ENCODE data around the gene KLKB1. TPM values are rescaled to one million over a fixed set of nuclear protein-coding genes. Genes with fewer than 3 reads are reported as not detected.

KLKB1 gene
- total and polyA plus RNA-seq, 7 experiments from 2014 or later: 0.25 to 1.9 (median 1.3) TPM

DNA sequence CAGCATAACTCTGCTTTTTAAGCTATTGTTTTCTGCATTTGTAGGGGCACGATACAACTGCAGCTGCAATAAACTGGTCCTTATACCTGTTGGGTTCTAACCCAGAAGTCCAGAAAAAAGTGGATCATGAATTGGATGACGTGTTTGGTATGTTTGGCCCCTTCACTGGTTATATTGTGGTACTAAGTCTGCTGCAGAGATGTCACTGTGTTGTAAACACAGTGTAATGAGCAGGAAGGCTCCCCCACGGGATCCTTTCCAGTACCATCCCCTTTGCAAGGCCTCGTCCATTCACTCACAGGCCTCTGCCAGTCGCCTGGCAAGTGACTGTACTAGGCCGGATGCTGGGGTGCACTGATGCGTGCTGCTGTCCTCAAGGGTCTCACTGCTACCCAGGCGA, 22.2 kb upstream of the KLKB1 start:
- peak overlapping the region in 2 of 10 donors; percentile 38 to 83 for H3K4me3 Mint-ChIP-seq
- peaks cover 0 to 10% (median 3%) of the 10 kb centered on the region in 11 donors for H3K9me3 Mint-ChIP-seq
- H3K27ac Mint-ChIP-seq: peak overlapping the region in 2 of 9 donors; percentile 94 to 97
- H3K27me3 Mint-ChIP-seq: no peaks in the 10 kb centered on the region
- peaks cover 7 to 29% (median 23%) of the 10 kb centered on the region in 5 donors for H3K36me3 Mint-ChIP-seq
- H3K9me3 ChIP-seq (ENCODE audit: control insufficient read depth in 2 of 3, low read length in 3 of 3): no peaks in the 10 kb centered on the region
- H3K4me1 ChIP-seq (ENCODE audit: control insufficient read depth in 2 of 2, insufficient read depth in 2 of 2, low read length in 2 of 2): no peaks in the 10 kb centered on the region
- ChIA-PET POLR2A (interaction anchor here (6.8 kb wide), 1 partner anchor 13 kb away, joined by 189 read pairs; the partner anchor contains the start of gene CYP4V2), CTCF (no interaction called here)
- H3K27ac ChIP-seq (ENCODE audit: low read depth, low read length): peak overlapping the region; percentile 73
- H3K4me3 ChIP-seq (ENCODE audit: low read length): peak overlapping the region; percentile 12
- intact Hi-C loops (cut with micrococcal nuclease): no loop called here
- peaks cover 3 to 43% (median 14%) of the 10 kb centered on the region in 7 donors for H3K4me1 Mint-ChIP-seq
- ATAC-seq (no peak), DNase-seq (no peak)
- H3K27me3 ChIP-seq (ENCODE audit: control insufficient read depth in 2 of 2, insufficient read depth in 2 of 2, low read length in 2 of 2): no peaks in the 10 kb centered on the region
- peaks cover 0 to 18% (median 0%) of the 10 kb centered on the region in 3 experiments for H3K36me3 ChIP-seq (ENCODE audit: control insufficient read depth in 2 of 3, insufficient read depth in 3 of 3, low read length in 3 of 3)

DNA sequence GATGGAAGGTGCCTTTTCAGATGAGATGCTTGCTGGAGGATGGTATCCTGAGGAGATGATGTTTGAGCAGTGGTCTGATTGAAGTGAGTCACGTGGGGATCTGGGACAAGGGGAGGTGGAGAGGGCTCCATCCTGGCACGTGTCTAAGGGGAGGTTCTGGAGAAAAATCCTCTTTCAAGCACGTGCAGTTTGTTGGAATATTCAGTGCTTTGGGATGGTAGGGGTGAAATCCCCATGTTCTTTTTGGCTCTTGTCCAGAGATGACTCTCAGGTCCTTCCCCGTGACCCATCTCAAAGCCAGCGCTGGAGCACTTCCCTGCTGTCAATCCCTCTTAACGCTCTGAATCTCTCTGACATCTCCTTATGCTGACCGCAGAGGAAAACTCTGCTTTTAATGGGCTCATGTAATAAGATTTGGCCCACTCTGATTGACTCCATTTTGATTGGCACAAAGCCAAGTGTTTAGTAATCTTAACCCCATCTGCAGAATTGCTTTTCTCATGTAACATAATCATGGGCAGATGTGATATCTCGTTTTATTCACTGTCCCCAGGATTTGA, 10.8 kb upstream of the KLKB1 start:
- H3K4me3 Mint-ChIP-seq: no peak overlapping the region
- ChIA-PET CTCF (no interaction called here), POLR2A (no interaction called here)
- H3K27ac Mint-ChIP-seq: no peak overlapping the region
- intact Hi-C loops (cut with micrococcal nuclease): no loop called here
- peaks cover 0 to 4% (median 0%) of the 10 kb centered on the region in 3 experiments for H3K36me3 ChIP-seq (ENCODE audit: control insufficient read depth in 2 of 3, insufficient read depth in 3 of 3, low read length in 3 of 3)
- no peaks in the 10 kb centered on the region for H3K4me1 ChIP-seq (ENCODE audit: control insufficient read depth in 2 of 2, insufficient read depth in 2 of 2, low read length in 2 of 2)
- H3K9me3 Mint-ChIP-seq: peaks cover 0 to 4% (median 0%) of the 10 kb centered on the region in 11 donors
- H3K4me1 Mint-ChIP-seq: no peaks in the 10 kb centered on the region
- H3K4me3 ChIP-seq (ENCODE audit: low read length): no peak overlapping the region
- peaks cover 0 to 4% (median 0%) of the 10 kb centered on the region in 5 donors for H3K27me3 Mint-ChIP-seq
- DNase-seq: no peak
- H3K9me3 ChIP-seq (ENCODE audit: control insufficient read depth in 2 of 3, low read length in 3 of 3): no peaks in the 10 kb centered on the region
- no peak overlapping the region for H3K27ac ChIP-seq (ENCODE audit: low read depth, low read length)
- no peaks in the 10 kb centered on the region for H3K27me3 ChIP-seq (ENCODE audit: control insufficient read depth in 2 of 2, insufficient read depth in 2 of 2, low read length in 2 of 2)
- ATAC-seq: no peak
- H3K36me3 Mint-ChIP-seq: peaks cover 0 to 23% (median 16%) of the 10 kb centered on the region in 5 donors

DNA sequence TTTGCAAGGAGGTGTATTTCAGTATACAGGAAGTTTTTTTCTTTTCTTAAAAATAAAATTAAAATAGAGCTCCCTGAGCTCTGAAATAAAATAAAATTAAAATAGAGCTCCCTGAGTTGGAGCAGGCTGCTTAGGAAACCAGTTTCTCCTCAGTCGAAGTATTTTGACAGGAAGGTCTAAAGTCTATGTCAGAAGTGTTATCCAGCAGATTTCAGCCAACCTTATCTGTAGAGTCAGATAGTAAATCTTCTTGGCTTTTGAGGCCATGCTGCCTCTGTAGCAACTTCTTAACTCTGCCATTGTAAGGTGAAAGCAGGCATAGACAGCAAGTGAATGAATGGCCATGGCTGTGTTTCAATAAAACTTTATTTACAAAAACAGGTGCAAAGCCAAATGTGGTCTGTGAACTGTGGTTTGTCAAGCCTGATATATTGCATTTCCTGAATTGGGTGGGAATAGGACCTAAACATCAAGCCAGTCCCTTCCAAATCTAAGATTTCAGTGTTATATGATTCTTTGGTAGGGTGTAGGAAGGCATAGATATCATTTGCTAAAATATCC, 9.5 kb upstream of the KLKB1 start:
- intact Hi-C loops (cut with micrococcal nuclease): no loop called here
- H3K4me1 Mint-ChIP-seq: peaks cover 0 to 4% (median 0%) of the 10 kb centered on the region in 7 donors

DNA sequence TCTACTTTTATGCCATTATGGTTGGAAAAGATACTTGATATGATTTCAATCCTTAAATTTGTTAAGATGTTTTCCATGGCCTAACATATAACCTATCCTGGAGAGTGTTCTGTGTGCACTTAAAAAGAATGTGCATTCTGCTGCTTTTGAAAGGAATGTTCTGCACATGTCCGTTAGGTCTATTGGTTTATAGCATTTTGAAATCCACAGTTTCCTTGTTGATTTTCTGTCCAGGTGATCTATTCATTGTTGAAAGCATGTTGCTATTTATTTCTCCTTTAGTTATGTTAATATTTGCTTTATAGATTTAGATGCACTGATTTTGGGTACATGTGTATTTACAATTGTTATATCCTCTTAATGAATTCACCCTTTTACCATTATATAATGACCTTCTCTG, 5.7 kb upstream of the KLKB1 start:
- intact Hi-C loops (cut with micrococcal nuclease): no loop called here
- Histone ChIP-seq H3K27me3 (ENCODE audit: control insufficient read depth in 2 of 2, insufficient read depth in 2 of 2, low read length in 2 of 2) (no peaks in the 10 kb centered on the region), H3K4me3 (ENCODE audit: low read length) (no peak overlapping the region), H3K27ac (ENCODE audit: low read depth, low read length) (no peak overlapping the region), H3K4me1 (ENCODE audit: control insufficient read depth in 2 of 2, insufficient read depth in 2 of 2, low read length in 2 of 2) (no peaks in the 10 kb centered on the region), H3K9me3 (ENCODE audit: control insufficient read depth in 2 of 3, low read length in 3 of 3) (peaks cover 0 to 5% (median 0%) of the 10 kb centered on the region in 3 experiments), H3K36me3 (ENCODE audit: control insufficient read depth in 2 of 3, insufficient read depth in 3 of 3, low read length in 3 of 3) (peaks cover 0 to 3% (median 0%) of the 10 kb centered on the region in 3 experiments)
- CTCF ChIA-PET: no interaction called here
- POLR2A ChIA-PET: no interaction called here
- Mint-ChIP-seq H3K4me3 (no peak overlapping the region), H3K4me1 (peaks cover 0 to 4% (median 0%) of the 10 kb centered on the region in 7 donors), H3K27me3 (peaks cover 0 to 5% (median 0%) of the 10 kb centered on the region in 5 donors), H3K9me3 (peaks cover 0 to 32% (median 16%) of the 10 kb centered on the region in 11 donors), H3K36me3 (peaks cover 3 to 38% (median 30%) of the 10 kb centered on the region in 5 donors), H3K27ac (no peak overlapping the region)
- ATAC-seq (no peak), DNase-seq (no peak)

More for the DNA sequence above, 9.5 kb upstream of the KLKB1 start:
- no peaks in the 10 kb centered on the region for H3K4me1 ChIP-seq (ENCODE audit: control insufficient read depth in 2 of 2, insufficient read depth in 2 of 2, low read length in 2 of 2)
- no peaks in the 10 kb centered on the region for H3K9me3 ChIP-seq (ENCODE audit: control insufficient read depth in 2 of 3, low read length in 3 of 3)
- no peak overlapping the region for H3K27ac ChIP-seq (ENCODE audit: low read depth, low read length)
- DNase-seq (no peak), ATAC-seq (no peak)
- Mint-ChIP-seq H3K9me3 (peaks cover 0 to 14% (median under 1%) of the 10 kb centered on the region in 11 donors), H3K27me3 (peaks cover 0 to 4% (median 0%) of the 10 kb centered on the region in 5 donors), H3K36me3 (peaks cover 0 to 19% (median 10%) of the 10 kb centered on the region in 5 donors), H3K27ac (no peak overlapping the region), H3K4me3 (no peak overlapping the region)
- ChIA-PET CTCF (no interaction called here), POLR2A (no interaction called here)
- H3K4me3 ChIP-seq (ENCODE audit: low read length): no peak overlapping the region
- H3K36me3 ChIP-seq (ENCODE audit: control insufficient read depth in 2 of 3, insufficient read depth in 3 of 3, low read length in 3 of 3): no peaks in the 10 kb centered on the region
- no peaks in the 10 kb centered on the region for H3K27me3 ChIP-seq (ENCODE audit: control insufficient read depth in 2 of 2, insufficient read depth in 2 of 2, low read length in 2 of 2)

DNA sequence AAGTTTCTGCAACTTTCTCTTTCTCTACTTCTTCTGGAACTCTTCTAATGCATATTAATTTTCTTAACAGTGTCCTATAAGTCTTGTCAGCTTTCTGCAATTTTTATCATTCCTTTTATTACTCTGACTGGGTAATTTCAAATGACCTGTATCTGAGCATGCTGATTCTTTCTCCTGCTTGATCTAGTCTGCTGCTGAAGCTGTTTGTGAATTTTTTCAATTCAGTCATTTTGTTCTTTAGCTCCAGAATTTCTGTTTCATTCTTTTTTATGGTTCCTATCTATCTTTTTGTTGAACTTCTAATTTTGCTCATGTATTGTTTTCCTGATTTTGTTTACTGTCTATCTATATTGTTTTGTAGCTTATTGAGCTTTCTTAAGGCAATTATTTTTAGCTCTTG, 1.5 kb upstream of the KLKB1 start:
- Mint-ChIP-seq H3K27ac (no peak overlapping the region), H3K9me3 (peaks cover 3 to 39% (median 19%) of the 10 kb centered on the region in 11 donors), H3K4me1 (peaks cover 0 to 4% (median 0%) of the 10 kb centered on the region in 7 donors), H3K27me3 (peaks cover 0 to 5% (median 0%) of the 10 kb centered on the region in 5 donors), H3K36me3 (peaks cover 3 to 35% (median 30%) of the 10 kb centered on the region in 5 donors), H3K4me3 (no peak overlapping the region)
- POLR2A ChIA-PET: no interaction called here
- H3K4me3 ChIP-seq (ENCODE audit: low read length): no peak overlapping the region
- CTCF ChIA-PET: no interaction called here
- ATAC-seq: no peak
- no peak for DNase-seq
- no peak overlapping the region for H3K27ac ChIP-seq (ENCODE audit: low read depth, low read length)
- intact Hi-C loops (cut with micrococcal nuclease): no loop called here
- peaks cover 0 to 5% (median 0%) of the 10 kb centered on the region in 3 experiments for H3K9me3 ChIP-seq (ENCODE audit: control insufficient read depth in 2 of 3, low read length in 3 of 3)
- H3K4me1 ChIP-seq (ENCODE audit: control insufficient read depth in 2 of 2, insufficient read depth in 2 of 2, low read length in 2 of 2): no peaks in the 10 kb centered on the region
- H3K27me3 ChIP-seq (ENCODE audit: control insufficient read depth in 2 of 2, insufficient read depth in 2 of 2, low read length in 2 of 2): no peaks in the 10 kb centered on the region
- H3K36me3 ChIP-seq (ENCODE audit: control insufficient read depth in 2 of 3, insufficient read depth in 3 of 3, low read length in 3 of 3): peaks cover 0 to 3% (median 0%) of the 10 kb centered on the region in 3 experiments

DNA sequence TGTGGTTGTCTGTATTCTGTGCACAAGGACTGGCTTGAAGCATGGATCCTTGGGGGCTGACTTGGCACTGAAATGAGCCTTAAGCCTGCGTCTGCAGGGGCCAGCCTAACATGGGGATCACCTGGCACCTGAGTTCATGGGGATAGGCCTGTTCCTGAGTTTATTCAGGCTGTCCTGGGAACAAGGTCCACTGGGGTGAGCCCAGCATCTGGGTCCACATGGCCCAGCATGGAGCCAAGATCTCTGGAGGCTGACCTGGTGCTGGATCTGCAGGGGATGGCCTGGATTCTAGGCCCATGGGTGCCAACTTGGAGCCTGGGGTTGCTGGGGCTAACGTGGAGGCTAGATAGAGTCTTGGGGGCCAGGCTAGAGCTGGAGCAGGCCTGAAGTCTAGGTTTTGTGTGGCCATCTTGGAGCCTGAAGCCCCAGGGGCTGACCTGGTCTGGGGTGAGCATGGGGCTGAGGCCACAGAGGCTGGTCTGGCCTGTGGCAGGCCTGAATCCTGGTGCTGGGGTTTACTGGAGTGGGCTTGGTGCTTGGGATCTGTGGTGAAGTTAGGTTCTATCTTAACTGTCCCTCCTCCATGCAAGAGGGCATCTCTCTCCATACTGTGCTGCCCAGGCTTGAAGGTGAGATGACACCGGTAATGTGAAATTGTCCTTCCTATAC, 652 bp upstream of the KLKB1 start:
- Histone ChIP-seq H3K4me1 (ENCODE audit: control insufficient read depth in 2 of 2, insufficient read depth in 2 of 2, low read length in 2 of 2) (no peaks in the 10 kb centered on the region), H3K36me3 (ENCODE audit: control insufficient read depth in 2 of 3, insufficient read depth in 3 of 3, low read length in 3 of 3) (peaks cover 0 to 3% (median 0%) of the 10 kb centered on the region in 3 experiments), H3K27me3 (ENCODE audit: control insufficient read depth in 2 of 2, insufficient read depth in 2 of 2, low read length in 2 of 2) (no peaks in the 10 kb centered on the region), H3K9me3 (ENCODE audit: control insufficient read depth in 2 of 3, low read length in 3 of 3) (peaks cover 0 to 5% (median 0%) of the 10 kb centered on the region in 3 experiments), H3K27ac (ENCODE audit: low read depth, low read length) (no peak overlapping the region), H3K4me3 (ENCODE audit: low read length) (no peak overlapping the region)
- no peak overlapping the region for H3K4me3 Mint-ChIP-seq
- peaks cover 0 to 4% (median 0%) of the 10 kb centered on the region in 7 donors for H3K4me1 Mint-ChIP-seq
- ATAC-seq (no peak), DNase-seq (no peak)
- CTCF ChIA-PET: no interaction called here
- H3K9me3 Mint-ChIP-seq: peaks cover 3 to 39% (median 19%) of the 10 kb centered on the region in 11 donors
- peaks cover 3 to 32% (median 29%) of the 10 kb centered on the region in 5 donors for H3K36me3 Mint-ChIP-seq
- peaks cover 0 to 5% (median 0%) of the 10 kb centered on the region in 5 donors for H3K27me3 Mint-ChIP-seq
- POLR2A ChIA-PET: no interaction called here
- intact Hi-C loops (cut with micrococcal nuclease): no loop called here
- H3K27ac Mint-ChIP-seq: no peak overlapping the region
